ENCODE data around the gene GALNT18.

The GALNT18 gene

GRCh38 chr11:11427140-11427539, 194.7 kb downstream of the GALNT18 start:
- DNase-seq = no peak

- DNase-seq = no peak
These were observed 195.4 kb downstream of the GALNT18 start for GRCh38 chr11:11426226-11426952.

- DNase-seq = no peak
These were observed 196.0 kb downstream of the GALNT18 start for GRCh38 chr11:11425806-11426205.

GRCh38 chr11:11424688-11425087, 197.1 kb downstream of the GALNT18 start:
- DNase-seq = no peak

- DNase-seq = no peak
These were observed 199.2 kb downstream of the GALNT18 start for GRCh38 chr11:11422411-11423128.

GRCh38 chr11:11421509-11421908, 200.3 kb downstream of the GALNT18 start:
- DNase-seq = no peak

GRCh38 chr11:11420899-11421285, 200.9 kb downstream of the GALNT18 start:
- DNase-seq = no peak

GRCh38 chr11:11420191-11420898, 201.5 kb downstream of the GALNT18 start:
- DNase-seq = no peak

- DNase-seq = no peak
These were observed 202.1 kb downstream of the GALNT18 start for GRCh38 chr11:11419747-11420146.

GRCh38 chr11:11416917-11417316, 204.9 kb downstream of the GALNT18 start:
- no peak for DNase-seq

GRCh38 chr11:11416502-11416901, 205.3 kb downstream of the GALNT18 start:
- no peak for DNase-seq

GRCh38 chr11:11415901-11416300, 205.9 kb downstream of the GALNT18 start:
- no peak for DNase-seq

GRCh38 chr11:11414996-11415395, 206.8 kb downstream of the GALNT18 start:
- no peak for DNase-seq

GRCh38 chr11:11413776-11414175, 208.0 kb downstream of the GALNT18 start:
- DNase-seq = no peak

- no peak for DNase-seq
These were observed 210.3 kb downstream of the GALNT18 start for GRCh38 chr11:11411401-11411985.

- no peak for DNase-seq
These were observed 211.9 kb downstream of the GALNT18 start for GRCh38 chr11:11409901-11410300.

GRCh38 chr11:11409224-11409623, 212.6 kb downstream of the GALNT18 start:
- DNase-seq = no peak

- DNase-seq = no peak
These were observed 213.2 kb downstream of the GALNT18 start for GRCh38 chr11:11408436-11409221.

GRCh38 chr11:11407763-11408084, 214.1 kb downstream of the GALNT18 start:
- no peak for DNase-seq

- DNase-seq = no peak
These were observed 214.6 kb downstream of the GALNT18 start for GRCh38 chr11:11407065-11407762.

GRCh38 chr11:11406652-11407051, 215.2 kb downstream of the GALNT18 start:
- DNase-seq = no peak
